ENCODE measurements around the gene ACTR1B.

- no peak for TF ChIP-seq SIN3A (IDR thresholded peaks at IDR 0.05; ENCODE audit: borderline replicate concordance, insufficient read depth, low read length)
- no peak for TF ChIP-seq TAF1 (IDR thresholded peaks at IDR 0.05; ENCODE audit: borderline replicate concordance, insufficient read depth, low read length)
Observed at GRCh38 chr2:97711394-97711711, 47.5 kb upstream of the ACTR1B start.

Measured in PFSK-1 (cell line).